Peyer's patch (tissue), 4 donors: Measurements from ENCODE around the gene CD226.

Experiments
- CTCF ChIP-seq, 6 experiments: fragments of 450-650 bp in 4 of 6; fragments of 200-600 bp in 2 of 6; sonication (generic) in 1 of 6; IDR thresholded peaks; one replicate each; pipeline ENCODE4 v1.5.1; 2017 to 2019; ENCODE audit warnings: antibody characterized with exemption in 6 of 6, mild to moderate bottlenecking in 3 of 6, moderate library complexity in 1 of 6
- POLR2A ChIP-seq, 2 donors: fragments of 450-650 bp; IDR thresholded peaks; one replicate each; pipeline ENCODE4 v1.5.1; 2017; ENCODE audit warnings: antibody characterized with exemption in 2 of 2, mild to moderate bottlenecking in 2 of 2, moderate library complexity in 2 of 2

GRCh38 chr18:69898241-69898861 lies 49.3 kb downstream of the CD226 start:
- TF ChIP-seq CTCF (IDR thresholded peaks at IDR 0.05) (no peak), POLR2A (IDR thresholded peaks at IDR 0.05) (no peak)
